Large intestine (tissue), 3 donors: ENCODE results near the gene SEPTIN8. TPM values are rescaled to one million over a fixed set of nuclear protein-coding genes. Genes with fewer than 3 reads are reported as not detected.

ENCODE experiments used
- DNase-seq, 2 donors: peaks; one replicate each; pipeline versions ENCODE4 v3.0.0 to v3.0.0-alpha.2; 2013
- H3K27ac ChIP-seq: one replicate; pipeline ENCODE4 v1.5.1; 2013; ENCODE audit warnings: low read length
- H3K27me3 ChIP-seq: 2 replicates; pipeline ENCODE4 v1.6.1; 2013; ENCODE audit warnings: low read length; ENCODE audit not compliant: control insufficient read depth, insufficient read depth
- H3K36me3 ChIP-seq: 2 replicates; pipeline ENCODE4 v1.6.1; 2013; ENCODE audit warnings: low read length; ENCODE audit not compliant: control insufficient read depth, insufficient read depth
- H3K4me1 ChIP-seq: one replicate; pipeline ENCODE4 v1.6.1; 2013; ENCODE audit warnings: low read length; ENCODE audit not compliant: control insufficient read depth, insufficient read depth
- H3K4me3 ChIP-seq: one replicate; pipeline ENCODE4 v1.5.1; 2013; ENCODE audit warnings: low read length
- H3K9me3 ChIP-seq: one replicate; pipeline ENCODE4 v1.6.1; 2013; ENCODE audit warnings: mild to moderate bottlenecking, low read depth, low read length, moderate library complexity; ENCODE audit not compliant: control insufficient read depth
- WGBS: methylation state at CpG from one replicate; pipeline ENCODE4 v1.1.5; 2013; ENCODE audit warnings: low lambda C conversion rate; ENCODE audit not compliant: insufficient coverage; 5-methylcytosine and 5-hydroxymethylcytosine counted together
- polyA plus RNA-seq: library from polyadenylated mRNA; unstranded; fragments of 120-200 nt; gene quantifications from one replicate; pipeline ENCODE4 v1.2.1, GENCODE V29; 2013

The SEPTIN8 gene
- polyA plus RNA-seq, 1 donor: 44.0 TPM

DNA sequence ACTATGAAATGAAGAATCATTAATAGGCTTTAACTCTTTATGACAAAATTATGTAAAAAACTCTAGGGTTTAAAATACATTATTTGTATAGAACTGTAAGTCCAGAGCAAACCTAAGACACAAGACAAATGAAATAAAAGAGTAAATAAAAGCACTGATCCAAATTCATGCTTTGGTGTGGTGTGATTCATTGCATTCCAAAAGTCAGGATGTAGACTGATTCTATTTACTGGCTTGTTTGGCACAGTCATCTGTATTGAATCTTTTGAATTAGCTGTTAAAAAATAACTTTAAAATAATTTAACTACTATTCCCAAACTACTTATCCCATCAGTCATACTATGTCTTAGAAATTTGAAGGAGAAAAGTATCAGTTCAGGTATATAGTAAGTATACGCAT lies 72.2 kb downstream of the SEPTIN8 start:
- Histone ChIP-seq H3K27me3 (no peaks in the 10 kb centered on the region), H3K9me3 (no peaks in the 10 kb centered on the region), H3K4me1 (no peaks in the 10 kb centered on the region), H3K4me3 (no peak overlapping the region), H3K27ac (no peak overlapping the region), H3K36me3 (peaks cover 8% of the 10 kb centered on the region)
- WGBS: 88% methylated on average over 1 of the region's 1 CpG
- DNase-seq: no peak

Other genes with a start within 250 kb of the SEPTIN8 start
- 0.07 TPM for gene IL5, start 233.7 kb downstream of the SEPTIN8 start, polyA plus RNA-seq
- gene RAD50, start 220.3 kb downstream of the SEPTIN8 start, polyA plus RNA-seq: 31.1 TPM
- 0.07 TPM for gene IL13, start 119.1 kb downstream of the SEPTIN8 start, polyA plus RNA-seq
- not detected for gene IL4, start 103.2 kb downstream of the SEPTIN8 start, polyA plus RNA-seq
- 9.1 TPM for gene KIF3A, start 39.7 kb downstream of the SEPTIN8 start, polyA plus RNA-seq
- 10.1 TPM for gene CCNI2, start 29.8 kb downstream of the SEPTIN8 start, polyA plus RNA-seq
- gene SOWAHA, start 36.1 kb upstream of the SEPTIN8 start, polyA plus RNA-seq: 54.3 TPM
- 15.9 TPM for gene SHROOM1, start 53.4 kb upstream of the SEPTIN8 start, polyA plus RNA-seq
- gene GDF9, start 89.2 kb upstream of the SEPTIN8 start, polyA plus RNA-seq: 0.51 TPM
- 258 TPM for gene UQCRQ, start 89.4 kb upstream of the SEPTIN8 start, polyA plus RNA-seq
- gene LEAP2, start 96.4 kb upstream of the SEPTIN8 start, polyA plus RNA-seq: 12.3 TPM
- gene AFF4, start 186.4 kb upstream of the SEPTIN8 start, polyA plus RNA-seq: 49.1 TPM
- 25.3 TPM for gene ZCCHC10, start 249.3 kb upstream of the SEPTIN8 start, polyA plus RNA-seq